ENCODE results near the gene ABAT.

- TF ChIP-seq POLR2A (IDR thresholded peaks at IDR 0.05) = no peak
- no peak for TF ChIP-seq CTCF (IDR thresholded peaks at IDR 0.05)
Observed at GRCh38 chr16:8767176-8767575, 92.8 kb downstream of the ABAT start.
